ENCODE data around the gene C19orf81. TPM values are rescaled to one million over a fixed set of nuclear protein-coding genes. Genes with fewer than 3 reads are reported as not detected.

C19orf81 gene
- total and polyA plus RNA-seq, 4 experiments from 2014 or later, result not detected

DNA sequence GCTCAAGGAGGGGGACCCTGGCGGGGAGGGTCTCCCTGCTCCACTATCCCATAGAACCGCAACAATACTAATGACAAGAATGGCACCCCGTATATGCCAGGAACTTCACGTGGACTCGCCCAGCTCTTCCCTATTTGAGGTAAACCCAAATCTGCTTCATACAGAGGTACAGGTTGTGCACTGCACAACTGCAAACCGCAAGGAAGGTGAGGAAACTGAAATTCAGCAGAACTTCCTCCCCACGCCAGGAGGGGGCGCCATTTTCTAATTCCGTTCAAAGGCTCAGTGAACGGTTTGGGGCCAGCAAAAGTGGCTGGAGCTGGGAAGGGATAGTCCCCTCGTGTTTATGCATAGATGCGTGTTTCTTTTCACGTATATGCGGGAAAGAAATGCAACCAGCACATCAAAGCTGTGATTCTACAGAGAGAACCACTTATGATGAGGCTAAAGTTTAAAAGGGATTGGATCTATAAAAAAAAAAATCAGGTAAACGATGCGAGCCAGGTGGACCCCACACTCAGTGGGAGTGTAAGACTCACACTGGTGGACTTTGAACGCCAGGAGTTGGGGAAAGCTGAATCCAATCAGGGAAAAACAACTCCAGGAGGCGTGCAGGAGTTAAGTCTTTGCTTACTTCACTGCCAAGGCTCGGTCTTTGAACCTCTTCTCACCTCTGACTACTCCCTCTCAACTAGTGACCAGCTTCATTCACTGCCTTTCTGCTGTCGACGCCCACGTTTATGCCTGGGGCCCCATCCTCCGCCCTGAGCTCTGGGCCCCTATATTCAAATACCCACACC, 20.3 kb downstream of the C19orf81 start:
- Histone ChIP-seq H3K27me3 (ENCODE audit: insufficient read depth, low read length) (no peaks in the 10 kb centered on the region), H3K4me1 (ENCODE audit: insufficient read depth, low read length) (no peaks in the 10 kb centered on the region), H3K27ac (ENCODE audit: low read depth, low read length) (no peak overlapping the region), H3K4me3 (ENCODE audit: low read length in 2 of 2) (no peak overlapping the region), H3K36me3 (ENCODE audit: insufficient read depth, low read length) (no peaks in the 10 kb centered on the region), H3K9me3 (ENCODE audit: control insufficient read depth in 1 of 2, low read length in 2 of 2) (no peaks in the 10 kb centered on the region)
- Mint-ChIP-seq H3K27ac (no peak overlapping the region), H3K27me3 (peaks cover 34 to 36% of the 10 kb centered on the region in 2 donors), H3K9me3 (peaks cover 0 to 8% (median 0%) of the 10 kb centered on the region in 8 donors), H3K4me1 (peaks cover 0 to 8% (median 0%) of the 10 kb centered on the region in 4 donors), H3K36me3 (peaks cover 0 to 3% of the 10 kb centered on the region in 2 donors), H3K4me3 (peak overlapping the region in 2 of 8 donors; percentile 7 to 31)
- peak in 2 of 5 donors; percentile 7 to 17 for DNase-seq
- POLR2A ChIA-PET (ENCODE audit: partially characterized antibody), result no interaction called here
- CTCF ChIA-PET (ENCODE audit: partially characterized antibody), result interaction anchor here (0.8 kb wide), 1 partner anchor 13 kb away, joined by 3 read pairs; no protein-coding TSS in a partner anchor
- intact Hi-C loops (cut with micrococcal nuclease), result no loop called here

DNA sequence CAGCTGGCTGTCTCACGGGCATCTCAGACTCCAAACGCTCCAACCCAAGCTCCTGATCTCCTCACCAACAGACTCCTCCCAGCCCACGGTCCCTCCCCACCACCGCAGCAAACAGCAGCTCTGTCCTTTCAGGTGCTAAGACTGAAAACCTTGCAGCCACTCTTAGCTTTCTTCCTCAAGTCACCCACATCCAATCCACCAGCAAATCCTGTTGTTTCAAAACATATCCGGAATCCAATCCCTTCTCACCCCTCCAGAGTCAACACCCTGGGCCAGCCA, 20.8 kb downstream of the C19orf81 start:
- Histone ChIP-seq H3K27me3 (ENCODE audit: insufficient read depth, low read length) (no peaks in the 10 kb centered on the region), H3K27ac (ENCODE audit: low read depth, low read length) (no peak overlapping the region), H3K36me3 (ENCODE audit: insufficient read depth, low read length) (no peaks in the 10 kb centered on the region), H3K9me3 (ENCODE audit: control insufficient read depth in 1 of 2, low read length in 2 of 2) (no peaks in the 10 kb centered on the region), H3K4me1 (ENCODE audit: insufficient read depth, low read length) (no peaks in the 10 kb centered on the region), H3K4me3 (ENCODE audit: low read length in 2 of 2) (no peak overlapping the region)
- Mint-ChIP-seq H3K27ac (peak overlapping the region in 1 of 7 donors; percentile 52), H3K36me3 (peaks cover 0 to 3% of the 10 kb centered on the region in 2 donors), H3K9me3 (peaks cover 0 to 8% (median 0%) of the 10 kb centered on the region in 8 donors), H3K4me3 (no peak overlapping the region), H3K4me1 (peaks cover 0 to 8% (median 0%) of the 10 kb centered on the region in 4 donors), H3K27me3 (peaks cover 32 to 33% of the 10 kb centered on the region in 2 donors)
- ChIA-PET CTCF (ENCODE audit: partially characterized antibody) (interaction anchor here (0.8 kb wide), 1 partner anchor 13 kb away, joined by 3 read pairs; no protein-coding TSS in a partner anchor), POLR2A (ENCODE audit: partially characterized antibody) (no interaction called here)
- DNase-seq, result no peak
- intact Hi-C loops (cut with micrococcal nuclease), result no loop called here

GRCh38 chr19:50673118-50673517, 23.9 kb downstream of the C19orf81 start:
- no peaks in the 10 kb centered on the region for H3K9me3 ChIP-seq (ENCODE audit: control insufficient read depth in 1 of 2, low read length in 2 of 2)
- H3K27ac ChIP-seq (ENCODE audit: low read depth, low read length), result no peak overlapping the region
- no peaks in the 10 kb centered on the region for H3K27me3 ChIP-seq (ENCODE audit: insufficient read depth, low read length)
- Mint-ChIP-seq H3K36me3 (peaks cover 0 to 3% of the 10 kb centered on the region in 2 donors), H3K9me3 (peaks cover 0 to 18% (median 7%) of the 10 kb centered on the region in 8 donors), H3K4me3 (no peak overlapping the region), H3K4me1 (peaks cover 0 to 8% (median 0%) of the 10 kb centered on the region in 4 donors), H3K27me3 (peaks cover 38 to 47% of the 10 kb centered on the region in 2 donors), H3K27ac (no peak overlapping the region)
- H3K36me3 ChIP-seq (ENCODE audit: insufficient read depth, low read length), result no peaks in the 10 kb centered on the region
- CTCF ChIA-PET (ENCODE audit: partially characterized antibody), result no interaction called here
- intact Hi-C loops (cut with micrococcal nuclease), result no loop called here
- no peak for DNase-seq
- no peaks in the 10 kb centered on the region for H3K4me1 ChIP-seq (ENCODE audit: insufficient read depth, low read length)
- H3K4me3 ChIP-seq (ENCODE audit: low read length in 2 of 2), result no peak overlapping the region
- POLR2A ChIA-PET (ENCODE audit: partially characterized antibody), result no interaction called here

DNA sequence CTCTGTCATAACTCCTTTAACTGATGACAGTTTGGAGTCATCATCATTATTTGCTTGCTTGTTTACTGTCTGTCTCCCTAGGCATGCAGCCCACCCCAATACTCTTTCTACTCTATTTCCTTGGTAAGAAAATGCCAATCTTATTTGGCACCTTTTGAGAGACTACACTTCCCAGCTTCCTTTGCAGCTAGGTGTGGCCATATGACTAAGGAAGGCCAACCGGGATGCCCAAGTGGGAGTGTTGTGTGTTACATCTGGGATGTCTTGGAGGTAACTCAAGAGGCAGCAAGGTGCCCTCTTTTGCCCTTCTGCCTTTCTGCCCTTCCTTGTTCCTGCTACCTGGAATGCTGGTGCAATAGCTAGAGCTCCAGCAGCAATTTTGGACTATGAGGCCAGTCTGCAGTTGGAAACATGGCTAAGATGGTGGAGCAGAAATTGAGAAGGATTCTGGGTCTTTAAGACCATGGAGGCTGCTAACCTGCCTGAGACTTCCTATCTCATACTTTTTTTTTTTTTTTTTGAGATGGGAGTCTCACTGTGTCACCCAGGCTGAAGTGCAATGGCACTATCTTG, 27.5 kb downstream of the C19orf81 start:
- CTCF ChIA-PET (ENCODE audit: partially characterized antibody), result no interaction called here

DNA sequence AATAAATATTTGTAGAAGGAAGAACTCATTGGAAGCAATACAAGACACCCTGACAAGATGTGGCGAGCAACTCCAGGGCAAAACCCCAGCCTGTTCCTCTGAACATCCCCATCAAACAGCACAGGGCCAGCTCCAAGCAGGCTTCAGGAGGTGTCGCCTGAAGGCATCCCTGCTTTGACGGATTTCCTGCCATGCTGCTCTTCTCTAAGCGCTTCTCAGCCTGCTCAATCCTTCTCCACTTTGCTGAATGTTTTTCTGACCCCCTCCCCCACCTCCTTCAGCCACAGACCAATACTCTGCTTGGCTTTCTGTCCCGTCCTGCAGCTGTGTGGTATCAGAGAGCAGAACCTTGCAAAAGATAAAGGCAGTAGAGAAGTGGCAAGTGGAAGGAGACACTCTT, 28.4 kb downstream of the C19orf81 start:
- Histone ChIP-seq H3K27me3 (ENCODE audit: insufficient read depth, low read length) (no peaks in the 10 kb centered on the region), H3K36me3 (ENCODE audit: insufficient read depth, low read length) (no peaks in the 10 kb centered on the region), H3K27ac (ENCODE audit: low read depth, low read length) (no peak overlapping the region), H3K9me3 (ENCODE audit: control insufficient read depth in 1 of 2, low read length in 2 of 2) (no peaks in the 10 kb centered on the region), H3K4me1 (ENCODE audit: insufficient read depth, low read length) (no peaks in the 10 kb centered on the region), H3K4me3 (ENCODE audit: low read length in 2 of 2) (no peak overlapping the region)
- H3K27me3 Mint-ChIP-seq, result peaks cover 33 to 51% of the 10 kb centered on the region in 2 donors
- CTCF ChIA-PET (ENCODE audit: partially characterized antibody), result no interaction called here
- no peak overlapping the region for H3K27ac Mint-ChIP-seq
- no peak overlapping the region for H3K4me3 Mint-ChIP-seq
- no peak for DNase-seq
- no peaks in the 10 kb centered on the region for H3K36me3 Mint-ChIP-seq
- intact Hi-C loops (cut with micrococcal nuclease), result no loop called here
- peaks cover 0 to 8% (median 6%) of the 10 kb centered on the region in 4 donors for H3K4me1 Mint-ChIP-seq
- POLR2A ChIA-PET (ENCODE audit: partially characterized antibody), result no interaction called here
- H3K9me3 Mint-ChIP-seq, result peaks cover 0 to 18% (median 9%) of the 10 kb centered on the region in 8 donors

More for the DNA sequence above, 27.5 kb downstream of the C19orf81 start:
- Mint-ChIP-seq H3K9me3 (peaks cover 0 to 18% (median 9%) of the 10 kb centered on the region in 8 donors), H3K27me3 (peaks cover 33 to 48% of the 10 kb centered on the region in 2 donors), H3K4me3 (no peak overlapping the region), H3K4me1 (peaks cover 0 to 8% (median 6%) of the 10 kb centered on the region in 4 donors), H3K36me3 (no peaks in the 10 kb centered on the region), H3K27ac (no peak overlapping the region)
- no peak for DNase-seq
- Histone ChIP-seq H3K9me3 (ENCODE audit: control insufficient read depth in 1 of 2, low read length in 2 of 2) (no peaks in the 10 kb centered on the region), H3K4me3 (ENCODE audit: low read length in 2 of 2) (no peak overlapping the region), H3K4me1 (ENCODE audit: insufficient read depth, low read length) (no peaks in the 10 kb centered on the region), H3K27ac (ENCODE audit: low read depth, low read length) (no peak overlapping the region), H3K27me3 (ENCODE audit: insufficient read depth, low read length) (no peaks in the 10 kb centered on the region), H3K36me3 (ENCODE audit: insufficient read depth, low read length) (no peaks in the 10 kb centered on the region)
- intact Hi-C loops (cut with micrococcal nuclease), result no loop called here
- POLR2A ChIA-PET (ENCODE audit: partially characterized antibody), result no interaction called here

DNA sequence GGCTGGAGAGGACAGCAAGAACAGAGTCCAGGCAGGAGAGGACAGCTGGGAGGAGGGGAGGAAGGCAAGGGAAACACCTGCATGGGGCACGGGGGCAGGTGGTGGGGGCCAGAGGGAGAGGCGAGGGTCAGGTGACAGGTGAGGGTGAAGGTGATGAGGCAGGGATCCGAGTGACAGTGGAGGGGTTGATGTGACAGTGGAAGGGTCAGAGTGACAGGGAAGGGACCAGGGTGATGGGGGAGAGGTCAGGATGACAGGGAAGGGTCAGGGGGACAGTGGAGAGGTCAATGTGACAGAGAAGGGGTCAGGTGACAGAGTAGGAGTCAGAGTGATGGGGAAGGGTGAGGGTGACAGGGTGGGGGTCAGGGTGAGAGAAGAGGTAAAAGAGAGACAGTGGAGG, 29.1 kb downstream of the C19orf81 start:
- Histone ChIP-seq H3K4me1 (ENCODE audit: insufficient read depth, low read length) (no peaks in the 10 kb centered on the region), H3K27ac (ENCODE audit: low read depth, low read length) (no peak overlapping the region), H3K4me3 (ENCODE audit: low read length in 2 of 2) (no peak overlapping the region), H3K9me3 (ENCODE audit: control insufficient read depth in 1 of 2, low read length in 2 of 2) (no peaks in the 10 kb centered on the region), H3K36me3 (ENCODE audit: insufficient read depth, low read length) (no peaks in the 10 kb centered on the region), H3K27me3 (ENCODE audit: insufficient read depth, low read length) (no peaks in the 10 kb centered on the region)
- ChIA-PET POLR2A (ENCODE audit: partially characterized antibody) (no interaction called here), CTCF (ENCODE audit: partially characterized antibody) (no interaction called here)
- peaks cover 0 to 18% (median 8%) of the 10 kb centered on the region in 8 donors for H3K9me3 Mint-ChIP-seq
- intact Hi-C loops (cut with micrococcal nuclease), result no loop called here
- peak overlapping the region in 1 of 8 donors; percentile 32 for H3K4me3 Mint-ChIP-seq
- H3K36me3 Mint-ChIP-seq, result no peaks in the 10 kb centered on the region
- no peak for DNase-seq
- H3K27me3 Mint-ChIP-seq, result peaks cover 30 to 44% of the 10 kb centered on the region in 2 donors
- H3K4me1 Mint-ChIP-seq, result peaks cover 0 to 8% (median 5%) of the 10 kb centered on the region in 4 donors
- H3K27ac Mint-ChIP-seq, result no peak overlapping the region

DNA sequence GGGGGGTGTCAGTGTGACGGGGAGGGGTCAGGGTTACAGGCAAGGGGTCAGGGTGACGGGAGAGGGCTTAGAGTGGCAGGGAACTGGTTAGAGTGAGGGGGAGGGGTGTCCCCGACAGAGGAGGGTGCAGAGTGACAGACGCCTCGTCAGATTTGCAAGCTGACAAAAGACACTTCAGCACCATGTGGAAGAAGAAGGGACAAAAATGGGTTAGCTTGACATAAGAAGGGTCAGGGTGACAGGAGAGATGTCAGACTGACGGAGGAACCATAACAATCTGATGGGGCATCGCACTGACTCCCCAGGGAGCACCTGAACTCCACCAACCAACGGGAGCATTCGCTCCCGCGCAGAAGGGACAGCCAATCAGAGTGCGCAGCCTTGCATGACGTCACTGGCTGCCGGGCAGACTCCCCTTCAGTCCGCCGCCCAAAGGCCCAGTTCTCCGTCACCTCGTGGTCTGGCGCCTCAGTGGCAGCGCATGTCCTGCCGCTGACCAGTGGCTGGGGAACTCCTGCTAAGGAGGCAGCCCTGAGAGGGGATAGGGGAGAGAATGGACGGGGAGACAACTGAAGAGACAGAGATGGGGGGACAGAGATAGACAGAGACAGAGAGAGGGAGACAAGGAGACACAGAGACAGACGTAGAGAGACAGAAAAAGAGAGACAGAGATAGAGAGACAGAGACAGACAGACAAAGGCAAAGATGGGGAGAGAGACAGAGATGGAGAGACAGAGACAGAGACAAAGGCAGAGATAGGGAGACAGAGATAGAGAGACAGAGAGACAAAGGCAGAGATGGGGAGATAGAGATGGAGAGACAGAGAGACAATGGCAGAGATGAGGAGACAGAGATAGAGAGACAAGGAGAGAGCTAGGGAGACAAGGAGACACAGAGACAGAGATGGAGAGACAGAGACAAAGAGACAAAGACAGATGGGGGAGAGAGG, 30.2 kb downstream of the C19orf81 start:
- no peaks in the 10 kb centered on the region for H3K36me3 Mint-ChIP-seq
- Histone ChIP-seq H3K9me3 (ENCODE audit: control insufficient read depth in 1 of 2, low read length in 2 of 2) (no peaks in the 10 kb centered on the region), H3K4me1 (ENCODE audit: insufficient read depth, low read length) (no peaks in the 10 kb centered on the region), H3K36me3 (ENCODE audit: insufficient read depth, low read length) (no peaks in the 10 kb centered on the region), H3K27ac (ENCODE audit: low read depth, low read length) (no peak overlapping the region), H3K27me3 (ENCODE audit: insufficient read depth, low read length) (no peaks in the 10 kb centered on the region), H3K4me3 (ENCODE audit: low read length in 2 of 2) (no peak overlapping the region)
- ChIA-PET POLR2A (ENCODE audit: partially characterized antibody) (no interaction called here), CTCF (ENCODE audit: partially characterized antibody) (no interaction called here)
- peaks cover 31 to 44% of the 10 kb centered on the region in 2 donors for H3K27me3 Mint-ChIP-seq
- H3K27ac Mint-ChIP-seq, result peak overlapping the region in 3 of 7 donors; percentile 26 to 89 (median 58)
- peak overlapping the region in 2 of 8 donors; percentile 29 to 53 for H3K4me3 Mint-ChIP-seq
- peaks cover 0 to 8% (median 4%) of the 10 kb centered on the region in 4 donors for H3K4me1 Mint-ChIP-seq
- peak; percentile 60 to 73 (median 66) for DNase-seq
- peaks cover 0 to 18% (median 8%) of the 10 kb centered on the region in 8 donors for H3K9me3 Mint-ChIP-seq
- intact Hi-C loops (cut with micrococcal nuclease), result no loop called here
